Ishikawa (cell line): Measurements from ENCODE around the gene XXYLT1.
A peak's percentile ranks its signal among the peaks of the same experiment; 100 is the strongest.

Source experiments
- CREB1 ChIP-seq: IDR thresholded peaks from 2 replicates; pipeline ENCODE4 v1.6.1; 2012; ENCODE audit warnings: low read depth
- EP300 ChIP-seq: IDR thresholded peaks from 2 replicates; pipeline ENCODE4 v1.6.1; 2012; ENCODE audit warnings: borderline replicate concordance
- RAD21 ChIP-seq: IDR thresholded peaks from 2 replicates; pipeline ENCODE4 v1.6.1; 2012; ENCODE audit warnings: low read depth
- TF ChIP-seq, protein P1 (sequence below): IDR thresholded peaks from 2 replicates; pipeline ENCODE4 v1.6.1; 2012

DNA sequence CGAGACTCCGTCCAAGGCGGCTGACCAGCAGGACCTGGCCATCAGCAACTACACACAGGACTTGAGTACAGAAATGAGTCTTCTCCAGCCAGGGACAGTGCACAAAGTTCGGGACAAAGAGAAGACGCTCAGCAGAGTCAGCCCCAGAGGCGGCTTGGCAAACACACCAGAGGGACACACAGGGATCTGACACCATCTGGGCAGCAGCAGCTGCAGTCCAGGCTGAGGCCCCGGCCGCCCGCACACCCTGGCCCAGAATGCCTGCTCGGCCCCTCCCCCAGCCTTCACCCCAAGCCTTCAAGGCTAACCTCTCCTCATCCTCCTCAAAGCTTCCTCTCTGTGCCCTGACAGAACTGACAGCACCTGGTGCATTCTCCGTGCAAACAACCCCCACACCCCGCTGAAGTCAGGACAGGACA is 61.1 kb downstream of the XXYLT1 start:
- no peak for TF ChIP-seq EP300
- no peak for TF ChIP-seq RAD21
- TF ChIP-seq, protein P1, sequence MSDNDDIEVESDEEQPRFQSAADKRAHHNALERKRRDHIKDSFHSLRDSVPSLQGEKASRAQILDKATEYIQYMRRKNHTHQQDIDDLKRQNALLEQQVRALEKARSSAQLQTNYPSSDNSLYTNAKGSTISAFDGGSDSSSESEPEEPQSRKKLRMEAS, result peak; percentile 15; the same call in 1 of the 2 replicates
- no peak for TF ChIP-seq CREB1
